ENCODE data around the gene MRPL3. TPM values are rescaled to one million over a fixed set of nuclear protein-coding genes. Genes with fewer than 3 reads are reported as not detected.

MRPL3 gene
- total RNA-seq, 1 experiment from 2014 or later = 137 TPM

- H3K4me1 ChIP-seq (ENCODE audit: insufficient read depth, low read length, poor library complexity, severe bottlenecking) = peaks cover 21% of the 10 kb centered on the region
- DNase-seq (ENCODE audit: low spot score) = peak; percentile 94
- peaks cover 7% of the 10 kb centered on the region for H3K27me3 ChIP-seq (replicated peaks; ENCODE audit: insufficient read depth, low read depth, low read length, poor library complexity)
- peaks cover 21% of the 10 kb centered on the region for H3K36me3 ChIP-seq (ENCODE audit: insufficient read depth, low read length, poor library complexity, severe bottlenecking)
- BruUV-seq (replicated peaks) = no TSS peak
- CTCF ChIA-PET = interaction anchor here (0.8 kb wide), 1 partner anchor 24 kb away, joined by 4 read pairs; no protein-coding TSS in a partner anchor
- H3K4me3 ChIP-seq (ENCODE audit: low read depth, low read length, poor library complexity, severe bottlenecking) = peak overlapping the region; percentile 98
- H3K9me3 ChIP-seq (ENCODE audit: low read depth, low read length, poor library complexity, severe bottlenecking) = no peaks in the 10 kb centered on the region
- TF ChIP-seq, protein P1, sequence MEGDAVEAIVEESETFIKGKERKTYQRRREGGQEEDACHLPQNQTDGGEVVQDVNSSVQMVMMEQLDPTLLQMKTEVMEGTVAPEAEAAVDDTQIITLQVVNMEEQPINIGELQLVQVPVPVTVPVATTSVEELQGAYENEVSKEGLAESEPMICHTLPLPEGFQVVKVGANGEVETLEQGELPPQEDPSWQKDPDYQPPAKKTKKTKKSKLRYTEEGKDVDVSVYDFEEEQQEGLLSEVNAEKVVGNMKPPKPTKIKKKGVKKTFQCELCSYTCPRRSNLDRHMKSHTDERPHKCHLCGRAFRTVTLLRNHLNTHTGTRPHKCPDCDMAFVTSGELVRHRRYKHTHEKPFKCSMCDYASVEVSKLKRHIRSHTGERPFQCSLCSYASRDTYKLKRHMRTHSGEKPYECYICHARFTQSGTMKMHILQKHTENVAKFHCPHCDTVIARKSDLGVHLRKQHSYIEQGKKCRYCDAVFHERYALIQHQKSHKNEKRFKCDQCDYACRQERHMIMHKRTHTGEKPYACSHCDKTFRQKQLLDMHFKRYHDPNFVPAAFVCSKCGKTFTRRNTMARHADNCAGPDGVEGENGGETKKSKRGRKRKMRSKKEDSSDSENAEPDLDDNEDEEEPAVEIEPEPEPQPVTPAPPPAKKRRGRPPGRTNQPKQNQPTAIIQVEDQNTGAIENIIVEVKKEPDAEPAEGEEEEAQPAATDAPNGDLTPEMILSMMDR (conservative IDR thresholded peaks at IDR 0.05; ENCODE audit: low read depth, low read length) = no peak
- TF ChIP-seq EZH2 (IDR thresholded peaks at IDR 0.05; ENCODE audit: borderline replicate concordance, low read depth, low read length, poor library complexity, severe bottlenecking) = no peak
- peak overlapping the region; percentile 94 for H3K27ac ChIP-seq (ENCODE audit: low read depth, low read length, poor library complexity, severe bottlenecking)
- intact Hi-C loops (cut with micrococcal nuclease; ENCODE audit: unreplicated experiment) = loop anchor here (2.0 kb wide), 1 partner anchor 270 kb away; no protein-coding TSS in a partner anchor
- POLR2A ChIA-PET (ENCODE audit: low non-redundant PET) = no interaction called here
Measured at GRCh38 chr3:131503320-131503635, 507 bp upstream of the MRPL3 start.

GRCh38 chr3:131501949-131502348 is 822 bp downstream of the MRPL3 start:
- no TSS peak for BruUV-seq (replicated peaks)
- CTCF ChIA-PET = no interaction called here
- POLR2A ChIA-PET (ENCODE audit: low non-redundant PET) = no interaction called here

GRCh38 chr3:131494706-131495105 is 8.1 kb downstream of the MRPL3 start:
- Histone ChIP-seq H3K4me1 (ENCODE audit: insufficient read depth, low read length, poor library complexity, severe bottlenecking) (peaks cover 3% of the 10 kb centered on the region), H3K27ac (ENCODE audit: low read depth, low read length, poor library complexity, severe bottlenecking) (no peak overlapping the region), H3K9me3 (ENCODE audit: low read depth, low read length, poor library complexity, severe bottlenecking) (no peaks in the 10 kb centered on the region), H3K27me3 (replicated peaks; ENCODE audit: insufficient read depth, low read depth, low read length, poor library complexity) (no peaks in the 10 kb centered on the region), H3K4me3 (ENCODE audit: low read depth, low read length, poor library complexity, severe bottlenecking) (no peak overlapping the region), H3K36me3 (ENCODE audit: insufficient read depth, low read length, poor library complexity, severe bottlenecking) (peaks cover 79% of the 10 kb centered on the region)
- intact Hi-C loops (cut with micrococcal nuclease; ENCODE audit: unreplicated experiment) = no loop called here
- BruUV-seq (replicated peaks) = no TSS peak
- no peak for DNase-seq (ENCODE audit: low spot score)
- ChIA-PET CTCF (no interaction called here), POLR2A (ENCODE audit: low non-redundant PET) (no interaction called here)
- TF ChIP-seq, protein P1 (conservative IDR thresholded peaks at IDR 0.05; ENCODE audit: low read depth, low read length) = no peak
- no peak for TF ChIP-seq EZH2 (IDR thresholded peaks at IDR 0.05; ENCODE audit: borderline replicate concordance, low read depth, low read length, poor library complexity, severe bottlenecking)

More at GRCh38 chr3:131501949-131502348, 822 bp downstream of the MRPL3 start:
- Histone ChIP-seq H3K4me1 (ENCODE audit: insufficient read depth, low read length, poor library complexity, severe bottlenecking) (peaks cover 21% of the 10 kb centered on the region), H3K4me3 (ENCODE audit: low read depth, low read length, poor library complexity, severe bottlenecking) (peak overlapping the region; percentile 98), H3K36me3 (ENCODE audit: insufficient read depth, low read length, poor library complexity, severe bottlenecking) (peaks cover 34% of the 10 kb centered on the region), H3K27me3 (replicated peaks; ENCODE audit: insufficient read depth, low read depth, low read length, poor library complexity) (peaks cover 5% of the 10 kb centered on the region), H3K27ac (ENCODE audit: low read depth, low read length, poor library complexity, severe bottlenecking) (peak overlapping the region; percentile 94), H3K9me3 (ENCODE audit: low read depth, low read length, poor library complexity, severe bottlenecking) (no peaks in the 10 kb centered on the region)
- no peak for DNase-seq (ENCODE audit: low spot score)
- TF ChIP-seq EZH2 (IDR thresholded peaks at IDR 0.05; ENCODE audit: borderline replicate concordance, low read depth, low read length, poor library complexity, severe bottlenecking) = no peak
- TF ChIP-seq, protein P1 (conservative IDR thresholded peaks at IDR 0.05; ENCODE audit: low read depth, low read length) = no peak
- intact Hi-C loops (cut with micrococcal nuclease; ENCODE audit: unreplicated experiment) = loop anchor here (2.0 kb wide), 1 partner anchor 269 kb away; no protein-coding TSS in a partner anchor
